NCI-H2196 treated with DMSO at 0.1 percent for 48 hours (cell line): ENCODE measurements around the gene ATL1.
A peak's percentile ranks its signal among the peaks of the same experiment; 100 is the strongest.
"Not testable (repeated sequence)": the region's sequence is repeated elsewhere in the genome, so short reads cannot be mapped to it uniquely, and the experiment has no call there.

ENCODE experiments used
- DNase-seq: peaks from one replicate; lab custom pipeline; 2025; ENCODE audit not compliant: unreplicated experiment; lab: John Stamatoyannopoulos, UW

The ATL1 gene

DNA sequence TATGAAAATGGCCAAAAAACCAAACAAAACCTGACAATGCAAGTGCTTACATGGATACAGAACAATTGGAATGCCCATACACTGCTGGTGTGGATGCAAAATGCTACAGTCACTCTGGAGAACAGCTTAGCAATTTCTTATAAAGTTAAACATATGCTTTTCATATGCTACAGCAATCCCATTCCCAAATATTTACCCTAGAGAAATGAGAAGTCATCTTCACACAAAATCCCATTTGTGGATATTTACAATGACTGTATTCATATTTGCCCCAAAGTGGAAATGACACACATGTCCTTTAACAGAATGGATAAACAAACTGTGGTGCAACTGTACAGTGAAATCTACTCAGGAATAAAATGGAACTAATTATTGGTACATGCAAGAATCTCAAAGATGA is 87.8 kb downstream of the ATL1 start:
- no peak for DNase-seq

DNA sequence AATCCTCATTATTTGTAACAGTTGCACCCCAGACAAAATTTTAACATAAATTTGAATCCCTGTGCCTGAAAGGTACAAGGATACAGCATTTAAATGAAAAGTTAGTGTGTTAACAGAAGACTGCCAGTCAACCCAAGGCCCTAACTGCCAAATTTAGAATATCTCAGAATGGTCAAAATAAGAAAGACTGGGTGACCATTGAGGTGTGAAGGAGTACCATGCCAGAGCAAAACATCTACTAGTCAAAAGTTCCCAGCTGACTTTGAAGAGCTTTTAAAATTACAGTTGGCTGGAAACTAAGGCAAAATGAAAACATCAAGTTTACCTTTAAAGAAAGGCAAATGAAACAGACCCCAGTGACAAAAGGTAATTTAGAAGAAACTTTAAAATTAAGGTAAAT is 89.7 kb downstream of the ATL1 start:
- DNase-seq, result no peak

DNA sequence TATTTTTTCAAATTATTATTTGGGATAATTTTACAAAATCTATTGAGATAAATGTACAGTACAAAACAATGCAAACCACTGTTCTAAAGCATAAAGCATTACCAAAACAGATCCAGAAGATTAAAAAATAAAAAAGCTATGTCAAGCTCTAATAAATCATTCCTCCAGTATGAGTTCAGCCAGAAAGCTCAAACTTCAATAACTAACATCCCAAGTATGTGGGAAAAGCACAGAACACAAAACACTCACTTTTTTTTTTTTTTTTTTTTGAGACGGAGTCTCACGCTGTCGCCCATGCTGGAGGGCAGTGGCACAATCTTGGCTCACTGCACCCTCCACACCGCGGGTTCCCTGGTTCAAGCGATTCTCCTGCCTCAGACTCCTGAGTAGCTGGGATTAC is 96.8 kb downstream of the ATL1 start:
- no peak for DNase-seq

DNA sequence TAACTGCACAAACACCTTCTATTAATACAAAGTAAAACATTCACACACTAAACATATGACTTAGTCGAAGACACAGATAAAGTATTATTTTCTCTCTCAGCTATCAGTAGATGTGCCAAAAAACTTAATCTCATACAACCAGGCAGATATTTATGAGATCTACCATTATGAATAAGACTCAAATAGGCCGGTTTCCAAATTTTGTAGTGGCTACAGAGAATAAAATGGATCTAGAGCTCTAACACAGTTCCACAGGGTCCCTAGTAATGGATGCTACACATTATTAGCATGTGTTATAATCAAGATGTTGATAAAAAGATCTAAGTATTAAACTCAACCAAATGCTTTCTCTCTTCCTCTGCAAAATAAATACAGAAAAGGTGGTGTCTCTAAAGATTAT is 97.8 kb downstream of the ATL1 start:
- DNase-seq, result no peak

DNA sequence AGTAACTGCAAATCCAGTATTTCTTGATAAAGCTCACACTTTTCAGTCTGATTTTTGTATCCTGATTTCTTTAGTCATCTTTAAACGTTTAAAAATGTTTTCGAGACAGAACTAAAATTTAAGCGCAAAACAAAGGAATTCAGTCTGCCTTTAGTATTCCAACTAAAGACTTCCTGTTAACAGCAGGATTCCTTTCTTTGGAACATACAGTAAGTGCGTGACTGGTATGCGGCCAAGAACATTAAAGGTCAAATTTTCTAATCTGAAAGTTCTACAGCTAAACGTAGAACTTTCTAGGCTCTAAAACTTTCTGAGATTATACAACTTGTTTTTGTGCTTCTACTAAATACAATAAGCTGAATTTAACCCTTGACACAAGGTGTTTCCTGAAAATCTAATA is 98.3 kb downstream of the ATL1 start:
- no peak for DNase-seq

DNA sequence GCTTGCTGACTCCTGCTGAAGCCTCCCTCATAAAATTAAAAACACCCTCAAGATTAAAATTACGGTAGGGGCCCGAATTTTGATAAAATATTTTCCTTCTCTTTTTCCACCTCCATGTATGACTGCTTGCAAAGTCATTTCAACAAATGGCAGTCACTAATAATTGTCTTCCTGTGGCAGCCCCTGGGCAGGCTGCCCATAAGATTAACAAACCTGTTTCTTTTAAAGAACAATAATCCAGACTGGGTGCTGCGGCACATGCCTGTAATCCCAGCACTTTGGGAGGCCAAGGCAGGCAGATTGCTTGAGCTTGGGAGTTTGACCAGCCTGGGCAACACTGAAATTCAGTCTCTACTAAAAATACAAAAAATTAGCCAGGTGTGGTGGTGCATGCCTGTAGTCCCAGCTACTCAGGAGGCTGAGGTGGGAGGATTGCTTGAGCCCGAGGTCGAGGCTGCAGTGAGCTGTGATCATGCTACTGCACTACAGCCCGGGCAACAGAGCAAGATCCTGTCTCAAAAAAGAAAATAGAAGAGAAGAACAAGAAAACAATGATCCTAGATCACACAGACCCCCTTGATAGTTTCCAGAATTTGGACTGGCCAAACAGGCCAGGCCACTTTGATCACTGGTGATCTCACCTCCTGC is 99.5 kb downstream of the ATL1 start:
- DNase-seq, result no peak

DNA sequence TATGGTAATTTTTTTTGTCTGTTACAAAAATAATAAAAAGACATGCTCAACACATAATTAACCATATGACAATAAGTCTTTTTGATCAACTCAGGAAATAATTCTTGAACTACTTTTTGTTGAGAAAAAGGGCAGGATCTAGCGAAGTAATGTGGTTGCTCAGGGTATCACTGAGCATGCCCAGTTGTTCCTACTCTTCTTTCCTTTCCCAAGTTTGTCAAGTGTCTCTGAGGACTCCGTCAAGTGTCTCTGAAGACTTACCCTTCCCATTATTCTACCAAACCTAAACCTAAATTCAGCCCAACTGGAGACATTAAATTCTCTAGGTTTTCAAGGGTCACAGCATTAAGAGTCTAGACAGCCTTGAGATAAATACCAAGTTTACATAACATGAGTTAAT is 104.6 kb downstream of the ATL1 start:
- not testable (repeated sequence) for DNase-seq

DNA sequence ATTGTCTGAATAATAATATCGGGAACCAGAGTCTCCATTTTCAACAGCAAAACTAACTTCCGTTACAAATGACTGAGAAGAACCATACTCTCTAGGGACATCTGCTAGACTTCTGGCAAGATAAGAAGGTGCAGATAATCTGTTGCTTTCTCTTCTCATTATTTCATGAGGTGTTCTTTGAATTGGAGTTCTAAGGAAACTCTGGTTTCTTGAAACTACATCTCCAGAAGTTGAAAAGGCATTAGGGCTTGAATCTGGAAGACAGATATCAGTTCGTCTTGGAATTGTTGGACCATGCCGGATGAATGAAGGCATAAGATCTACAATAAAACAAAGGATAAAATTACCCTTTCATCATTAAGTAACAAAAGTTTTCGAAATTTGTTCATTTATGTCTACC is 105.4 kb downstream of the ATL1 start:
- DNase-seq, result not testable (repeated sequence)

DNA sequence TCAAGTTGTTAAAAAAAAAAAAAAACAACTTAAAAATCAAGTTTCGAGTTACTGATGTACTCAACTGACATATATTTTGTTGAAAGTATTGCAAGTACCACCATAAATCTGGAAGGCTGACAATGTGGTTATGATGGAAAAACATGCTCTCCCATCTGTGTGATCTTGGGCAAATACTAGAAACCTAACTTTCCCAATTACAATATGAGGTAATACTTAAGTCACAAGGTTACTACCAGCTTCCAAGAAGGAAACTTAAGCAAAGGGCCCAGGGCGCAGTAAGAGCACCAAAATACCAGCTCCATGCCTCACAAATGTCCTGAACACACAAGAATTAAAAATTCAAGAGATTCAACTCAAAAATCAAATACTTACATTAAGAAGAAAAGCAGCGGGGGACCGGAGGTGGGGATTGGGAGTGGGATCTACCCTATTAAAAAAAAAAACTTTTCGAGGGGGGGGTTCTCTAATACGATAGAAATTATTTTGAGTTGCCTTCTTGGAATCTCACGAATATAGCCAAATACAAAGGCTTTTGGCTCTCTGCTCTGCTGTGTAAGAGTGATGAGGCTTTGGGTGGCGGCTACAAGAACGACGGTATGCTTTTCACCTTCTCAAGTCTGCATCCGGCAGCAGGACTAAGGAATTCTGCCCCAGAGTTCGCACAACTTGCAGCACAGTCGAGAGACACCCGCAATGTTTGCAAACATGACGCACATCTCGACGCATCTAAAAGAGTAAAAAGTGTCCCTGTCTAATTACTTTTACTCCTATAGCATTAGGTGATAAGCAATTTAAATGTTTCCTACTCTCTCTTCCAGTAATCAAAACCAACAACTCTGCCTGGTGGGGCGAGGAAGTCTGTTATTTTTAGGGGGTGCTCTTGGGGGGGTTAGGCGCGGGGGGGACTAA is 107.1 kb downstream of the ATL1 start:
- no peak for DNase-seq

DNA sequence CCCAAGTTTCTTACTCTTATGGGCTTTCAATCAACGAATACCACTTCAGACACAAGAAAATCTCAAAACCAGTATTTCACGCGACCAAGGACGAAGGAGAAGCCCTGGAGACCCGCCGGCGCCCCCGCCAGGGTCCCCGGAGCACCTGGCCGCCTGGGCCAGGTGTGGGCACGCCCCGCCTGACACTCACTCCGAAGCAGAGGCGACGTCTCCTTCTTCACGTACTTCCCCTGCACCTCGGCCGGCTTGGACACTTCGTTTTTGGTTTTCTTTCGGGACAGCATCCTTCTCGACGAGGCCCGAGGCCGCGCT is 107.7 kb downstream of the ATL1 start:
- DNase-seq, result no peak

DNA sequence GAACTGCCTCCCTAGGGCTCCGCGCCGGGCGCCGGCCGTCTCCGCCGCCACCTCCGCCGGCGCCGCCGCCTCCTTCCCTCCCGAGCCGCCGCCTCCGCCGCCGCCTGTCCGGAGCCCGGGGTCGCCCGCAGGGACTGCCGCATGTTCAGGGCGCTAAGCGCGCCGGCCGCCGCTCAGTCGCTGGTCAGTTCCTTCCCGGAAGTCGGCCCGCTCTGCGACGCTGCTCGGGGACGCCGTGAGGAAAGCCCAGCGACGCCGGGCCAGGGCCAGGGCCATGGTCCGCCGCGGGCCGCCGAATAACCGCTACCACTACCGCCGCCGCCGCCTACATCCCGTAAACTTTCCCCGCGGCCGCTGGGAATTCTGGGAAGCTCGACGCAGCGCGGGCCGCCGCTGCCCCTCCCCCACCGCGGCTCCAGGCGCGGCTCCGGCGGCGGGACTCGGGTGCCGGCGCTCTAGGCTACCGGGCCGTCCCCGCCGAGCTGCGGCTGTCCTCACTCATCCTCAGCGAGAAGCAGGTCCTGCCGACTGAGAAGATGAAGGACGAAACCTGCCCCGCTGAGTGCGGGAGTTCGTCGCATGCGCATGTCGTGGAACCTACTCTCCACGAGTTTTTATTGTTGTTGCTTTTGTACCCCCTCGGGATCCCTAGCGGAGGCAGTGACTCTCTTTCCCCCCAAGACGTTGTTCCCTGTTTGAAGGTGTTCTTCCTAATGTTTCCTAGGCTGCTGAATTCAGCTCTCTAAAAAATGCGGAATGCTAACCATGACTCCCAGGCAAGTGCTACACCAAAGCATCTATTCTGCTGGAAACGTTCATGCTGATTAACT is 108.3 kb downstream of the ATL1 start, which contains the start of gene SAV1:
Gene SAV1, minus strand, starts transcription at position 311 of the 830 bp plus-strand sequence. CDS start 339 bp downstream, outside the sequence.
- DNase-seq, result peak; percentile 69

DNA sequence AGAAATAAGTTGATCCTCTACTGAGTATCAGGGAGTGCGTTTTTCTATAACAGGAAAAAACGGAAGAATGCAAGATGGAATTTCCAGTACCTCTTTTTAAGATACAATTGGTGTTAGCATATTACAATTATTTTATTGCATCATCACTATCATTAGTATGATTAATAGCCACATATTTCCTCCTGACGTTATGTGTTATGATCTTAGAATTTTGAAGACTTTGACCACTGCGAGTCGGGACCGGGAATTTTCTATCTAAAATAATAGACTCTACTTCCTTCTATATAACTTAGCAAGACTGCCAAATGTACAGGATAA is 108.8 kb downstream of the ATL1 start:
- DNase-seq, result no peak

DNA sequence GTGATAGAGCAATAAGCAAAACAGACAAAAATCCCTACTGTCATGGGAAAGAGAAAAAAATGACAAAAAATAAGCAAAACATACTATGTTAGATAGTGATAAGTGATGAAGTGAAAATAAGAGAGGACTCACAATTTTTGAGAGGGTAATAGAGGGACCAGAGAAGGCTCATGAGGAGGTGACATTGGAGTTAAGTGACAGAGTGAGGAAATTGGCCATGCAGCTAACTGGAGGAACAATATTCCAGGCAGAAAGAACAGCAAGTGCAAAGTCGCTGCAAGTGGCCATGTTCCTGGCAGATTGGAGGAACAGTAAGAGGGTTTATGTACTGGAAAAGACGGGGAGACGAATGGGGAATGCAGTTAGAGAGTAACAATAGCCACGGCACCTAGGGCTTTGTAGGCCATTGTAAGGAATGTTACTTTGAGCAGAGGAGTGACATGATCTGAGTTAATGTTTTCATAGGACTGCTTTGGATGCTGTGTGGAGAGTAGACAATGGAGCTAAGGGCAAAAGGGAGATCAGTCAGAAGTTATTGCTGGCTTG is 109.6 kb downstream of the ATL1 start:
- no peak for DNase-seq

DNA sequence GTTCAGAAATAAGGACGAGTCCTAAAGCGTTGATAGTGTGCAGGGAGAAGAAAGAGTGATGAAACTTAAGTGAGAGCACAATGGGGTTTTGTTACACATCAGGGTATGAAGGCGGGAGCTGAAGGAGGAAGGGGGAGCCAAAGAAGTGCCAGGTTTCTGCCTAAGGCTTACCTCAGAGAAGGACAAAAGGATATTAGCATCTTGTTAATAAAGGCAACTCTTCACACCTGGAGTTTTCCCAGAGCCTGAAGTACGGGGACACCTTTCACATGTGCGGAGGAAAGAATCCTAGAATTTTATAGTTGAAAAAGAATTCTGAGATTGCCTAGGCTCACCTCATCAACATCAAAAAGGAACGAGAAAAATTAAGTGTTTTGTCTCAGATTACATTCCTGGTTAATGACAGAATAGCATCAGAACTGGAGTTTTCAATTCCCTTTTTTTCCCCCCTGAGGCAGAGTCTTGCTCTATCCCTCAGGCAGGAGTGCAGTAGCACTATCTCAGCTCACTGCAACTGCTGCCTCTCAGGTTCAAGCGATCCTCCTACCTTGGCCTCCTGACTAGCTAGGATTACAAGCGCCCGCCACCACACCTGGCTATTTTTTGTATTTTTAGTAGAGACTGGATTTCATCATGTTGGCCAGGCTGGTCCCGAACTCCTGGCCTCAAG is 110.4 kb downstream of the ATL1 start:
- no peak for DNase-seq

DNA sequence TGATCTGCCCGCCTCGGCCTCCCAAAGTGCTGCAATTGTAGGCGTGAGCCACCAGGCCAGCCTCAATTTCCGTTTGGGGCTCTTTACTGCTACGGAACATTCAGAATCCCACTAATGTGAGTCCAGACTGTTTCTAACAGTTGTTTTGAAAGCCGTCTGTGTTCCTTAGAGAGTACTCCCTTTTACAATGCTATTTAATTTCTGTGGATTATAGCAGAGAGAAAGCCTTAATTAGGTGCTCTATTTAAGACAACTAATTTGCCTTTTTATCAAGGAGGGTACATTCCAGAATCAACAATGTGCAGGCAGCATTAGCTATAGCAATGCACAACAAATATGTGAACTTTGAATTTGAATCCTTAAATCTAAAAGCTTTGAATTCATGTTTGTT is 110.9 kb downstream of the ATL1 start:
- no peak for DNase-seq

DNA sequence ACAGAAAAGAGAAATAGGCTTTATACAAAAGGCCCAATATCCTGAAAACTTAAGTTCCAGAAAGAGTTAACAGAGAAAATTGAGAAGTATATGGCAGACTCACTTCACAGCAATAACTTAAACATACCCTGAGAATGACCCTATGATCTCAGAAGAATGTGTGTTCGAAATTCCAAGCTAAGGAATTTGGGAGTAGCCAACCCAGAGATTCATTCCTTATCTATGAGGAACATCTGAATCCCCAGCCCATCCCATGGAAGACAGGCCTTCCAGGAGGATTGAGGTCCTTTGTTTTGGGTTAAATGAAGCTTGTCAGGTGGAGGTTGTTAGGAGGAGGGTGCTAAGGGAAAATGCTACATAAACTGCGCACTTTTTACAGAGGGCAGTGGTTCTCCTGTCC is 115.7 kb downstream of the ATL1 start:
- DNase-seq, result no peak

DNA sequence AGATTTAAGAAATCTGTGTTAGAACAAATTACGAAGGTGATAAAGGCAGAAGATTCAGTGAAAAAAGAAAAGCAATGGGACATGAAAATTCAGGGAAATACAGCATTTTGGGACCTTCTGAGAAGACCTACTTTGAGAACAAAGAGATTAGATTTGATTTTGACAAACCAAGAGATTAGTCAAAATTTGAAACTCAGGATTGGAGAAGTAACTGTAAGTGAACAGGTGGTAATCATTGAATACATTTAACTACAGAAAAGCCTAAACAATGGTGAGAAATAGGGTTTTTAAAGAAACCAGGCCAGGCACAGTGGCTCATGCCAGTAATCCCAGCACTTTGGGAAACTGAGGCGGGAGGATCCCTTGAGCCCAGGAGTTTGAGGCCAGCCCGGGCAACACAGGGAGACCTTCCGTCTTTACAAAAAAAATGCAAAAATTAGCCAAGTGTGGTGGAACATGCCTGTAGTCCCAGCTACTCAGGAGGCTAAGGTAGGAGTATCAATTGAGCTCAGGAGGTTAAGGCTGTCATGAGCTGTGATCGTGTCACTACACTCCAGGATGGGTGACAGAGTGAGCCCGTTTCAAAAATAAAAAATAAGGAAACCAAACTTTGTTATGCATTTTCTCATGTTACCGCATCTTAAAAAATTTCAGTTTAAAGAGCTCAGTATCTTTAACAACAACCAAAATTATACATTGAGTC is 117.0 kb downstream of the ATL1 start:
- no peak for DNase-seq

DNA sequence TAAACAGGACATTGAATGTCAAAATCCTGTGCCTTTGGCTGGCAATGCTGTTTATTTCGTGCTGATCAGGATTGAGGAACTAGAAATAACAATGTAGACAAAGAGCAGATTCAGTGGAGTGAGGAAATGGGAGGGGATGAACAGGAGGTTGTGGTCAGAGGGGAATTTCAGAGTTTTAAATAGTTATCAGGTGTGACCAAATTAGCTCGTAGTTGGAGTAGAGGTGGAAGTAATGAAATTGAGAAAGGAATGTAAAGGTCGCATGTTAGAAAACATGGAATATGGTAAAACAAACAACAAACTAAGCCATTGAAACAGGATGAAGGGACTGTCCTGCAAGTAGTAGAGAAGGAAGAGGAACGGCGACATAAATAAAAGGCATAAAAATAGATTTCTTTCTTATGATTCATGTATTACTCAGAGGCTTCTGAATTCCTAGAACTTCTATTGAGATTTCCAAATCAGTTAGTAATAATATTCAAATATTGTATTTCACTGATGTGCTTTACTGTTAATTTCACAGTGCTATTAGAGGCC is 117.7 kb downstream of the ATL1 start:
- no peak for DNase-seq

DNA sequence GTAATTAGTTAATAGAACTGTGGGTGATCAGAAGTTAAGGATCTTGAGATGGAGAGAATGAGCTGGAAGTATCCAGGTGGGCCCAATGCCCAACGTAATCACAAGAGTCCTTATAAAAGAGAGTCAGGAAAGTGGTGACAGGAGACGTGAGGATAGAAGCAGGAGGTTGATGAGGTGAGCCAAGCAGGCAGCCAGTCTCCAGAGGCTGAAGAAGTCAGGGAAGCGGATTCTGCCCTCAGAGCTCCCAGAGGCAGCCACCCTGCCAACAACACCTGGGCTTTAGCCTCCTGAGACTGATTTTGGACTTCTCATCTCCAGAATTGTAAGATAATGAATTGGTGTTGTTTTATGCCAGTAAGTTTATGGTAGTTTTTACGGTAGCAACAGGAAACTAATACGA is 118.2 kb downstream of the ATL1 start:
- no peak for DNase-seq

DNA sequence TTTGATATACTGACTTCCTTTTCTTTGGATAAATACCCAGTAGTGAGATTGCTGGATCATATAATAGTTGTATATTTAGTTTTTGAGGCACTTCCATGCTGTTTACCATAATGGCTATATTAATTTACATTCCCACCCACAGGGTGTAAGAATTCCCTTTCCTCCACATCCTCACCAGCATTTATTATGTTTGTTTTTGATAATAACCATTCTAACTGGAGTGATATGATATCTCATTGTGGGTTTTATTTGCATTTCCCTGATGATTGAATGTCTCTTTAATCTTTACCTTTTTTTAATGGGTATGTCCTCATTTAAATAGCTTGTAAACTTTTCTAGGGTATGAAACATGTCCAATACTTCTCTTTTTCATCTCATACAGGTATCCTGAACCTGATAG is 119.7 kb downstream of the ATL1 start:
- DNase-seq, result no peak
